ENCODE data around the gene CAND2.

Gene CAND2

GRCh38 chr3:12769761-12770160 is 26.7 kb upstream of the CAND2 start:
- Histone ChIP-seq H3K27ac (replicated peaks) (no peak overlapping the region), H3K27me3 (ENCODE audit: insufficient read depth, poor library complexity, severe bottlenecking) (no peaks in the 10 kb centered on the region), H3K4me3 (replicated peaks; ENCODE audit: insufficient read depth, low read length) (no peak overlapping the region)
- DNase-seq (ENCODE audit: low read depth in 1 of 2, low spot score in 1 of 2), result no peak
- TF ChIP-seq SPI1 (IDR thresholded peaks at IDR 0.05; ENCODE audit: borderline replicate concordance, low read depth), result no peak
- TF ChIP-seq REST (IDR thresholded peaks at IDR 0.05; ENCODE audit: insufficient replicate concordance, low read depth), result no peak
- no peak for TF ChIP-seq CTCF (IDR thresholded peaks at IDR 0.05; ENCODE audit: insufficient read depth, low read length)
- TF ChIP-seq POLR2AphosphoS5 (IDR thresholded peaks at IDR 0.05; ENCODE audit: low read depth), result no peak
- TF ChIP-seq GABPA (IDR thresholded peaks at IDR 0.05; ENCODE audit: low read depth), result no peak

GRCh38 chr3:12771236-12771635 is 25.2 kb upstream of the CAND2 start:
- TF ChIP-seq REST (IDR thresholded peaks at IDR 0.05; ENCODE audit: insufficient replicate concordance, low read depth) (no peak), CTCF (IDR thresholded peaks at IDR 0.05; ENCODE audit: insufficient read depth, low read length) (no peak), GABPA (IDR thresholded peaks at IDR 0.05; ENCODE audit: low read depth) (no peak), POLR2AphosphoS5 (IDR thresholded peaks at IDR 0.05; ENCODE audit: low read depth) (no peak), SPI1 (IDR thresholded peaks at IDR 0.05; ENCODE audit: borderline replicate concordance, low read depth) (no peak)
- Histone ChIP-seq H3K27ac (replicated peaks) (no peak overlapping the region), H3K27me3 (ENCODE audit: insufficient read depth, poor library complexity, severe bottlenecking) (no peaks in the 10 kb centered on the region), H3K4me3 (replicated peaks; ENCODE audit: insufficient read depth, low read length) (no peak overlapping the region)
- no peak for DNase-seq (ENCODE audit: low read depth in 1 of 2, low spot score in 1 of 2)

GRCh38 chr3:12772462-12772861 is 24.0 kb upstream of the CAND2 start:
- no peak overlapping the region for H3K27ac ChIP-seq (replicated peaks)
- H3K27me3 ChIP-seq (ENCODE audit: insufficient read depth, poor library complexity, severe bottlenecking), result no peaks in the 10 kb centered on the region
- DNase-seq (ENCODE audit: low read depth in 1 of 2, low spot score in 1 of 2), result no peak
- H3K4me3 ChIP-seq (replicated peaks; ENCODE audit: insufficient read depth, low read length), result no peak overlapping the region
- TF ChIP-seq POLR2AphosphoS5 (IDR thresholded peaks at IDR 0.05; ENCODE audit: low read depth) (no peak), SPI1 (IDR thresholded peaks at IDR 0.05; ENCODE audit: borderline replicate concordance, low read depth) (no peak), CTCF (IDR thresholded peaks at IDR 0.05; ENCODE audit: insufficient read depth, low read length) (no peak), GABPA (IDR thresholded peaks at IDR 0.05; ENCODE audit: low read depth) (no peak), REST (IDR thresholded peaks at IDR 0.05; ENCODE audit: insufficient replicate concordance, low read depth) (no peak)

All from HL-60 (cell line).